H54 (cell line): Measurements from ENCODE around the gene KLHL41.
"Not testable (repeated sequence)": the region's sequence is repeated elsewhere in the genome, so short reads cannot be mapped to it uniquely, and the experiment has no call there.

Experiments
- DNase-seq: peaks from one replicate; pipeline ENCODE4 v3.0.0; 2011; ENCODE audit warnings: low spot score, mixed read lengths; ENCODE audit not compliant: insufficient read length
- FAIRE-seq: peaks from 3 replicates; lab custom pipeline; 2011; peaks lifted over from hg19 to GRCh38; lab: Jason Lieb, UNC
- POLR2A ChIP-seq: IDR thresholded peaks from 2 replicates; pipeline ENCODE4 v1.6.1; 2011; ENCODE audit warnings: low read depth, mild to moderate bottlenecking, low read length

Gene KLHL41

GRCh38 chr2:169520896-169521295 is 11.4 kb downstream of the KLHL41 start:
- DNase-seq, result no peak
- no peak for TF ChIP-seq POLR2A
- FAIRE-seq, result no peak

- FAIRE-seq (no peak), DNase-seq (no peak)
- TF ChIP-seq POLR2A, result no peak
Observed at GRCh38 chr2:169523681-169524080, 14.2 kb downstream of the KLHL41 start.

GRCh38 chr2:169525434-169525833 is 15.9 kb downstream of the KLHL41 start:
- no peak for TF ChIP-seq POLR2A

GRCh38 chr2:169526451-169526850 is 16.9 kb downstream of the KLHL41 start:
- TF ChIP-seq POLR2A, result no peak
- no peak for DNase-seq
- peak; percentile 52 for FAIRE-seq

More at GRCh38 chr2:169525434-169525833, 15.9 kb downstream of the KLHL41 start:
- DNase-seq, result no peak
- no peak for FAIRE-seq

GRCh38 chr2:169528271-169528701 is 18.8 kb downstream of the KLHL41 start:
- DNase-seq, result no peak

DNA sequence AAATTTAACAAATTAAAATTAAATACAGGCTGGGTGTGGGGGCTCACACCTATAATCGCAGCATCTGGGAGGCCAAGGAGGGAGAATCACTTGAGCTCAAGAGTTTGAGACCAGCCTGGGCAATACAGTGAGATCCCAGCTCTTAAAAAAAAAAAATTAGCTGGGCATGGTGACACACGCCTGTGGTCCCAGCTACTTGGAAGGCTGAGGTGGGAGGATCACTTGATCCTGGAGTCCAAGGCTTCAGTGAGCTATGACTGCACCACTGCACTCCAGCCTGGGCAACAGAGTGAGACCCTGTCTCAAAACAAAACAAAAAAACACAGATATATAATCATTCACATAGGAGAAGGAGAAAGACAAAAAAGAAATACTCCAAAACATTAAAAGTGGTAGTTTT is 30.0 kb downstream of the KLHL41 start:
- not testable (repeated sequence) for FAIRE-seq, DNase-seq

More at GRCh38 chr2:169528271-169528701, 18.8 kb downstream of the KLHL41 start:
- no peak for TF ChIP-seq POLR2A
- peak; percentile 97 for FAIRE-seq

DNA sequence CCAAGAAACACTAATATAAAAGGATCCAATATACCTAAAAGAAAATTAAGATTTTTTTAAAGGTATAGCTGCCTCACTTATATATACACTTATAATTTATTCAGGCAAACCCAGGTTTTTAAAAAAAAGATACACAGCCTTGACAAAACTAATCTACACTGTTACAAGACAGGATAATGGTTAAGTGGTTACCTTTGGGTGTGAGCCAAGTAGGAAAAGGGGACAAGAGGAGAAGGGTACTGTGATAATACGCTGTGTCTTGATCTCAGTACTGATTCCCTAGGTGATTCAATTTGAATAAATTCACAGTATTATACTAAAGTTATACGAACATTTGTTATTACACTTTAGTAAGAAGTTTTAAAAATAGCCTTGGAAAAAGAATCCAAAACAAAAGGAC is 30.6 kb downstream of the KLHL41 start:
- FAIRE-seq (no peak), DNase-seq (no peak)
- no peak for TF ChIP-seq POLR2A

- DNase-seq (no peak), FAIRE-seq (no peak)
- no peak for TF ChIP-seq POLR2A
Observed at GRCh38 chr2:169542433-169542832, 32.9 kb downstream of the KLHL41 start.

GRCh38 chr2:169546756-169547155 is 37.3 kb downstream of the KLHL41 start:
- no peak for FAIRE-seq
- TF ChIP-seq POLR2A, result no peak
- no peak for DNase-seq

GRCh38 chr2:169561364-169561763 is 51.9 kb downstream of the KLHL41 start:
- FAIRE-seq, result no peak

GRCh38 chr2:169562084-169562483 is 52.6 kb downstream of the KLHL41 start:
- not testable (repeated sequence) for DNase-seq, FAIRE-seq

More at GRCh38 chr2:169561364-169561763, 51.9 kb downstream of the KLHL41 start:
- TF ChIP-seq POLR2A, result no peak
- no peak for DNase-seq

DNA sequence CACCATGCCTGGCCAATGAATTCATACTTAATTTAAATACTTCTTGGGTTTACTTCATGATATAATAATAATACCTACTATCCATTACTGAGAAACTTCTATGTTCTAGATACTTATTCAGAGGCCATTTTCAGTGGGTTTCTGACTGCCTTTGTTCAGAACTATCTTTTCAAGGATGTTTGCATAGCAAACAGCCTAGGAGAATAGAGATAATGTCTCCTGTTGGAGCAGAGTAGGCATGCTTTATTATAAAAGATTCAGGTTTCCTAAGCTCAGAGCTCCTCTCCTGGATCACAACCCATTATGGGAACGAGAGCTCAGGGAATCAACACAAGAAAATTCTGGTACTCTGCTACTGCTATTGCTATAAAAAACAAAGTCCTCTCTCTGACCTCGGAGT is 53.0 kb downstream of the KLHL41 start:
- no peak for FAIRE-seq
- no peak for DNase-seq
- TF ChIP-seq POLR2A, result no peak

GRCh38 chr2:169565686-169566085 is 56.2 kb downstream of the KLHL41 start:
- no peak for DNase-seq
- FAIRE-seq, result no peak

DNA sequence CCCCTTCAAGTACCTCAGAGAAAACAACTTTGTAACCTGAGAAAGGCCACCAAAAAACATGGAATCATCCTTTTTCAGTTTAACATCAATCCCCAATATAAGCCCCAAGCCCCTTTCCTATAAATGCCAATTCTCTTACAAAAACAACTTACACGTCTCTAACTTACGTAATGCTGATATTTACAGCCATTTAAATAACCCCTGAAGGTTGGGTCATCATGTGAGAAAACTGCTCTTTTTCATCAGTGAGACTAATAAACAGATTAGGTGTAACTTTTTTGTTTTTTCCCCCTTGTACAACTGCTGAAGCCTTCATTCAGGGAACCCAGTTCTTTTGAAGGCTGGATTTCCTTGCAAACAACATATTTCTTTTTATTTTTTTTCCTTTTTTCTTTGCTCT is 60.4 kb downstream of the KLHL41 start:
- DNase-seq, result no peak
- FAIRE-seq, result no peak
- no peak for TF ChIP-seq POLR2A

More at GRCh38 chr2:169565686-169566085, 56.2 kb downstream of the KLHL41 start:
- TF ChIP-seq POLR2A, result no peak

- not testable (repeated sequence) for DNase-seq, FAIRE-seq
Observed at GRCh38 chr2:169570752-169571151, 61.2 kb downstream of the KLHL41 start.

DNA sequence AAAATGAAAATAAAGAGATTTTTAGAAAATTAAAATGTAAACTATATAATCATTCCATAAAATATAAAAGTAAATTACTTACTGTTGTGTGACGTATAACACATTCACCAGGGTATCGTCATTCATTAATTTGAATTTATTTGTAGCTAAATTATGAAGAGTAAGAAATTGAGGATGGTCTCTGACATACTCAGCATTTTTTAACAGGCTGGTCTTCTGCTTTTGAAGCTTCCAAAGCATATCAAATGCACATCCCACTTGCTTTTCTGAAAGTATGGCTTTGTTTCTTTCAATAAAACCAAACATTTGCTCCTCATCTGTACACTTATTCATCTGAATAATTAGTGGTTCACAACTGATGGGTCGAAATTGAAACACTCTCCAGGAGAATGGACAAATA is 62.1 kb downstream of the KLHL41 start:
- FAIRE-seq, result no peak

GRCh38 chr2:169572189-169572588 is 62.7 kb downstream of the KLHL41 start:
- TF ChIP-seq POLR2A, result no peak
- DNase-seq, result no peak
- FAIRE-seq, result no peak

More for the DNA sequence above, 62.1 kb downstream of the KLHL41 start:
- no peak for DNase-seq
- no peak for TF ChIP-seq POLR2A
